HG03575 (cell line): Measurements from ENCODE around the gene LMNA.

ENCODE experiments used
- ATAC-seq: cut with Tn5 transposase; IDR thresholded peaks from one replicate; pipeline ENCODE4 v1.9.1; 2021; ENCODE audit not compliant: unreplicated experiment, insufficient number of reproducible peaks, low FRiP score; ENCODE audit errors: extremely low read depth

The LMNA gene

GRCh38 chr1:156151093-156151688, 36.7 kb downstream of the LMNA start:
- ATAC-seq, result no peak

GRCh38 chr1:156152628-156153027, 38.1 kb downstream of the LMNA start:
- ATAC-seq, result no peak

- ATAC-seq, result no peak
Observed at GRCh38 chr1:156153362-156153761, 38.9 kb downstream of the LMNA start, which contains the start of gene SEMA4A. Gene SEMA4A (plus strand): TSS chr1:156153585. CDS start chr1:156154579, 994 bp downstream.

GRCh38 chr1:156154317-156154749, 39.8 kb downstream of the LMNA start:
- ATAC-seq, result no peak

GRCh38 chr1:156155756-156156510, 41.4 kb downstream of the LMNA start:
- no peak for ATAC-seq

- no peak for ATAC-seq
Observed at GRCh38 chr1:156157506-156157905, 43.0 kb downstream of the LMNA start.

GRCh38 chr1:156157966-156158365, 43.5 kb downstream of the LMNA start:
- no peak for ATAC-seq

GRCh38 chr1:156160000-156160742, 45.7 kb downstream of the LMNA start:
- ATAC-seq, result no peak

- ATAC-seq, result no peak
Observed at GRCh38 chr1:156160743-156161171, 46.2 kb downstream of the LMNA start.

- no peak for ATAC-seq
Observed at GRCh38 chr1:156162430-156163037, 48.0 kb downstream of the LMNA start.

GRCh38 chr1:156163712-156164111, 49.2 kb downstream of the LMNA start:
- ATAC-seq, result no peak

- no peak for ATAC-seq
Observed at GRCh38 chr1:156164125-156164831, 49.8 kb downstream of the LMNA start.

GRCh38 chr1:156165083-156165482, 50.6 kb downstream of the LMNA start:
- no peak for ATAC-seq

- ATAC-seq, result no peak
Observed at GRCh38 chr1:156167536-156167935, 53.0 kb downstream of the LMNA start.

GRCh38 chr1:156172696-156173470, 58.4 kb downstream of the LMNA start:
- no peak for ATAC-seq

GRCh38 chr1:156176610-156177210, 62.2 kb downstream of the LMNA start:
- ATAC-seq, result no peak

- no peak for ATAC-seq
Observed at GRCh38 chr1:156177919-156178654, 63.6 kb downstream of the LMNA start.
